CD4-positive, alpha-beta T cell treated with Interleukin-10 for 1 hour (primary cell): Measurements from ENCODE around the gene PFKM.
"Not testable (repeated sequence)": the region's sequence is repeated elsewhere in the genome, so short reads cannot be mapped to it uniquely, and the experiment has no call there.

Source experiments
- DNase-seq: peaks from one replicate; pipeline ENCODE4 v3.0.0-alpha.2; 2020

PFKM gene

DNA sequence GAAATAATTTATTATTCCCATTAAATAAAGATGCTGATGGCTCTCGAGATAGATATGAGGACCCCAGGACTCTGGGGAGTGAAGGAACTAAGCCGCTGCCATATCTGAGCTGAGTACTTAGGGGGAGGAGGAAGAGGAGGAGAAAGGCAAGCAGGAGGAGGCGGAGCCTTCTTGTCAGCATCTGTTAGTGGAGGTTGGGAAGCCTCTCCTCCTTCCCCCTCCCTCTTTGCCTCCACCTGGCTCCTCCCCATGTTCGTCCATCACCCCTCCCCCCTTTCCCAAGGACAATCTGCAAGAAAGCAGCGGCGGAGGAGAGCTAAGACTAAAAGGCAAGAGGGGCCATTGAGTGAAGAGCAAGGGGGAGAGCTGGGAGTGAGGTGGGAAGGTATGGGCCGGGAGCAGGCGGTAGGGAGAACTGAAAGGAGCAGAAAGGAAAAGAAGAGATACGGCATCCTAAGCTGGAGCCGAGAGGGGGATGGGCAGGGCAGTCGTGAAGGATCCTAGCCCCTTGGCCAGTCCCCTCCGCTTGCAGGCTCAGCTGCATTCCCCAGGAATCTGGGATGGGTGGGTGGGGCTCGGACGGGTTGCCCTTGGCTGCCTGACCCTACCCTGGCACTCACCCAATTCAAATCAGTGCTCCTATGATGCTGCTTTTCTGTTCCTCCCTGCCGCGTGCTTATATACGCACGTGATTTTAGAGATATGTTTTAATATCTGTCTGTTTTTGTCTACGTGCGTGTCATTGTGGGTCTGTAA is at the start of gene PFKM:
Gene PFKM (plus strand): TSS at position 287 of the 756 bp plus-strand sequence. CDS start 3,411 bp downstream, outside the sequence.
- DNase-seq, result peak; percentile 77

DNA sequence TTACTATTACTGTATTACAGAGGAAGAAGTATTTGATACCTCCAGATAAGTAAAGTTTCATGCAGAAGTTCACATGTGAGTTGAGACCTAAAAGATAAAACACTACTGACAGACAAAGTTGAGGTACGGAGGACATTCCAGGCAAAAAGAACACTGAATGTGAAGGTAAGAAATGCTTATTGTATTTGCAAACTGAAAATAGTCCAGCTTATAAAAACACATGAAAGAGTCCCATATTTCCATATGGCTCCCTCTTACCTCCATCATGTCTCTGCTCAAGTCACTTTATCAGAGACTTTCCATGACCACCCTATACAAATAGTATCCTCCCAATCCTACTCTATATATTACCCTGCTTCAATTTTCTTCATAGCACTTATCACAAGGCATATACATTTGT is 49.1 kb upstream of the PFKM start:
- DNase-seq, result no peak

DNA sequence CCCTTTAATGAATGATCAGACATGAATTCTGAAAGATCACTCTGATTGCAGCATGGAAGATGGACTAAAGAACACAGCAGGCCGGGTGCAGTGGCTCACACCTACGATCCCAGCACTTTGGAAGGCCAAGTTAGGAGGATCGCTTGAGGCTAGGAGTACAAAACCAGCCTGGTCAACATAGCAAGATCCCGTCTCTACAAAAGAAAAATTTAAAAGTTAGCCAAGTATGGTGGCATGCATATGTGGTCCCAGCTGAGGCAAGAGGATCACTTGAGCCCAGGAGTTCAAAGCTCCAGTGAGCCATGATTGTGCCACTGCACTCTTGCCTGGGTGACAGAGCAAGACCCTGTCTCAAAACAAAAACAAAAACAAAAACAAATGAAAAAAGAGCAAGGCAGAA is 48.4 kb upstream of the PFKM start:
- no peak for DNase-seq

DNA sequence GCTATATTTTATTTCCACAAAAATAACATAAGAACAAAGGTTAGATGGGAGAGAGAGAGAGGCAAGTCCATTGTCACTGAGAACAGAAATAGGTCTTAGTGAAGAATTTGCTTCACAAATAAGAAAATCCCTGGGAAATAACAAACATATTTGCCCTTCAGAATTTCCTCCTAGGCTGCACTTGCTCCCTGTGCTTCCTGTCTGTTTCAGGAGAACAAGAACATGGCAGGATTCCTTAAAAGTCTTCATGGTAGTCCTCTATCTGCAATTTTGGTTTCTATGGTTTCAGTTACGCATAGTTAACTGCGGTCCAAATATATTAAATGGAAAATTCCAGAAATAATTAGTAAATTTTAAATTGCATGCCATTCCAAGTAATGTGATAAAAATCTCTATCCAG is 47.4 kb upstream of the PFKM start:
- DNase-seq, result no peak

DNA sequence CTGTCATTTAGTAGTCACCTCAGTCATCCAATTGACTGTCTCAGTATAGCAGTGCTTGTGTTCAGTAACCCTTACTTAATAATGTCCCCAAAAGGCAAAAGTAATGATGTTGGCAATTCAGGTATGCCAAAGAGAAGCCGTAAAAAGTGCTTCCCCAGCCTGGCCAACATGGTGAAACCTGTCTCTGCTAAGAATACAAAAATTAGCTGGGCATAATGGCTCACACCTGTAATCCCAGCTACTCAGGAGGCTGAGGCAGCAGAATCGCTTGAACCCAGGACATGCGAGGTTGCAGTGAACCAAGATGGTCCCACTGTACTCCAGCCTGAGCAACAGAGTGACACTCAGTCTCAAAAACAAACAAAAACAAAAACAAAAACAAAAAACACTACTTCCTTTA is 46.9 kb upstream of the PFKM start:
- DNase-seq, result no peak

DNA sequence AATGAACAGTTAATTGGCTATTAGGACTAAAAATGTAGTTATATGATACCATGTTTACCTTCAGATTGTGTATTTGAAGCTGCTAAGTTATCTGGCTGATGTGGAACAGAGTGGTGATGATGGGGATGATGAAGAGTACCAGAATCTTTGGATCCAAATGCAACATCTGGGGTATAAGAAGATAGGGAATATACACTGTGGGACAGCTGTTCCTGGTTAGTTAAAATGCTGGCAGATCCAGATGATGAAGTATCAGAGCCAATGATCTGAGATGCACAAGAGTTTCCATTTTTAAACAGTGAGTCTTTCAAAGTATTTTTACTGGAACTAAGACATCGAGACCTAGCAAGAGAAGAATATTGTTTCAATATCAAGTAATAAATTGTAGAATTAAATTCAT is 44.9 kb upstream of the PFKM start:
- DNase-seq, result no peak

DNA sequence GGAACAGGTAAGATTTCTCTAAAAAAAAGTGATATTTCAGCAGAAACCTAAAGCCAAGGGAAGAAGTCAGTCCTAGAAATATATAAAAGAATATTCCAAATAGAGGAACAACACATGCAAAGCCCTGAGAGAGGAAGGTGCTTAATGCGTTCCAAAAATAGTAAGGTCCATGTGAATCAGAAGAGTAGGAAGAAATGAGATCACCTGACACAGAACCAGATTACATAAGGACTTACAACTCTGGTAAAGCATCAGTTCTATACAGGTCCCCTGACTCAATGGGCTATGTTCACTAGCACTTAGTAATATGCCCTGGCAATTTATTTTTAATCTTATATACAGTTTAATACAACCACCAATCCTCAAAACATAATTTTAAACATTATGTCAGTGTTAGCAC is 43.3 kb upstream of the PFKM start:
- no peak for DNase-seq

DNA sequence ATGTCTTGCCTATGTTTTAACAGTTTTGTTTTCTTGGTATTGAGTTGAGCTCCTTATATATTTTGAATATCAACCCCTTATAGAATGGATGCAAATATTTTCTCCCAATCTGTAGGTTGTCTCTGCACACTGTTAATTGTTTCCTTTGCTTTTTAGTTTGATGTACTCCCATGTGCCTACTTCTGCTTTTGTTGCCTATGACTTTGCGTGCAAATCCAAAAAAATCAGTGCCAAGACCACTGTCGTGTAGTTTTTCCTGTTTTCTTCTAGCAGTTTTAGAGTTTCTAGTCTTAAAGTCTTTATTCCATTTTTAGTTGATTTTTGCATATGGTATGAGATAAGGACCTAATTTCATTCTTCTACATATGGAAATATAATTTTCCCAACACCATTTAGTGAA is 42.1 kb upstream of the PFKM start:
- no peak for DNase-seq

DNA sequence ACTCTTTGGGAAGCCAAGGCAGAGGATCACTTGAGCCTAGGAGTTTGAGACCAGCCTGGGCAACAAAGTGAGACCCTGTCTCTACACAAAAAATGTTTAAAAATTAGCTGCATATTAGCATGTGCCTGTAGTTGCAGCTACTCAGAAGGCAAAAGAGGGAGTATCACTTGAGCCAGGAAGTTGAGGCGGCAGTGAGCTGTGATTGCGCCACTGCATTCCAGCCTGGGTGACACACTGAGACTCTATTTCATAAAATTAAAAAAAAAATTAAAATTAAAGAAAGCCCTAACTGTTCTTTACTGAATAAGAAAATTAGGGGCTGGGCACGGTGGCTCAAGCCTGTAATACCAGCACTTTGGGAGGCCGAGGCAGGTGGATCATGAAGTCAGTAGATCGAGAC is 40.3 kb upstream of the PFKM start:
- DNase-seq, result no peak

DNA sequence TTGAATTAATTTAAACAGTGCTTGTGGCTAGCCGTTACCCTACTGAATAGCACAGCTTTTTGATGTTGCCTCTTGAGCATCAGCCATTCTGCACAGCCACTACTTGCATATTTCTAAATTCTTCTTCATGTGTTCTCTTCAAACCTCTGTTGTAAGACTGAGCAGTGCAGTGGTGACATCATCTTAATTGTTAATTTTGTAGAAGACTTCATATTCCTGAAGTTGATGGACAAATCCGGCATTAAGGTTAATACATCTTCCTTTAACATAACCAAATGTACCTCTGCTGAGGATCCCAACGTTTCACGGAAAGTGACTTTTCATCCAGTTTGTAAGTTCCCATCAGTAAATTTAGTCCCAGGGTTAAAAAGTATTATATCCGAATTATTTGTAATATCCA is 38.9 kb upstream of the PFKM start:
- no peak for DNase-seq

DNA sequence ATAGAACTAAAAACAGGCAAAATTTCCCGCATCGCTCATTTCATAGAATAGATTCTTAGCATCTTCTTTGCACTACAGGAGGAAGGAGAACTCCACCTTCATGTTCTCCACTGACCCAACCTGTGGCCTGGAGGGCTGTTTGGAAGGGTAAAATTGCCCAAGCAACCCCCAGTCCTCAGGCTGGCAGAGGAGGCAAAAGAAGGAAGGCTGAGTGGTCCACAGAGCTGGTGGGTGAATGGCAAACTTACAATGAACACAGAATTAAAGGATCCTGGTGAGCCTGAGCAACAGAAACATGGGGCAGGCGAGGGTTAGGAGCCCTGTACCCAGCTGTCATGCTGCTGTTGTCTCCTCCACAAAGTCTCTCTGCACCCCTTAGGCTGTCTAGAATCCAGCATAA is 38.3 kb upstream of the PFKM start:
- DNase-seq, result no peak

DNA sequence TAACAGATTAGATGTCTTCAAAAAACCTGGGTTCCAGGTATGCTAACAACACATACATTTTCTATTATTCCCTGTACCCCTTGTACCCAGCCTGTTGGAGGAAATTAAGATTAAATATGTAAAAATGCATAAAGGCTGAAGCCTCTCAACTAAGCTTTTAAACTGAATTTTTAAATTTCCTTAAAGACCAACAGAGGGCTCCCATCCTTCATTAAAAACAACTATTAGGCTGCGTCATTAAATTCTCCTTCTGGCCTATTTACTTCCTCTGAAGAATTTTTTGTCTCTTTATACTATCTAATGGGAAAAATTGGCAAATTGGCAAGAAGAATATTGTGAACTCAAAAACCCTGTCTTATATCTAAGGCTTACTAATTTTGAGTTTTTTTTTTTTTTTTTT is 35.1 kb upstream of the PFKM start:
- DNase-seq, result peak; percentile 10

DNA sequence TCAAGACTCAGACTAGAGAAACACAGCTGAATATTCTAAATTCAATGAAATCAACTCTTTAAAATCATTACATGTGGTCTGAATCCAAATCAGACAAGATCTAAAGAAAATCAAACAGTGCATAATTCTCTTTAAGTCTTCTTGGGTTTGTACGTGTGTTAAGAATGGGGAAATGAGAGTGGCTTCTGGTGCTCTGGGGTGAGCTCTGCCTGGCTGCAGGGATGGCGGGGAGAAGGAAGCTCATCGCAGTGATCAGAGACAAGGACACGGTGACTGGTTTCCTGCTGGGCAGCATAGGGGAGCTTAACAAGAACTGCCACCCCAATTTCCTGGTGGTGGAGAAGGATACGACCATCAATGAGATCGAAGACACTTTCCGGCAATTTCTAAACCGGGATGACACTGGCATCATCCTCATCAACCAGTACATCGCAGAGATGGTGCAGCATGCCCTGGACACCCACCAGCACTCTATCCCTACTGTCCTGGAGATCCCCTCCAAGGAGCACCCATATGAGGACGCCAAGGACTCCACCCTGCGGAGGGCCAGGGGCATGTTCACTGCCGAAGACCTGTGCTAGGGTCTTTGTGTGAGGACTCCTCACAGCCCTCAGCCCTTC is 34.2 kb upstream of the PFKM start:
- no peak for DNase-seq

DNA sequence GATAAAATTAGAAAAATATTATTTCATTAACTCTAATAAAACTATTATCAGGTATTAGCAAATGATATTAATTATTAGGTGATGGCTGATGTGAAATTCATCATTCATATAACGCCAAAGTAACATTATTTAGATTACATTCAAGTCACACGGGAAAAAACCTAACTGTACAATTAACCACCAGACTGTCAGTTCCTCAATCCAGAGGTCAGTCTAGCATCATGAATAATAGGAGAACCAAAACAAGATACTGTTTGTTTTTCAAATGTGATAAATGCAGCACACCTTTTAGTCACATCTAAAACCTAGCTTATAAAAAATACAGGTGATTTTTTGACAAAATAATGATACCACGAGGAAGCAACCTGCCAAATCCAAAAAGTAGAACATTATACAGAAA is 32.8 kb upstream of the PFKM start:
- DNase-seq, result no peak

DNA sequence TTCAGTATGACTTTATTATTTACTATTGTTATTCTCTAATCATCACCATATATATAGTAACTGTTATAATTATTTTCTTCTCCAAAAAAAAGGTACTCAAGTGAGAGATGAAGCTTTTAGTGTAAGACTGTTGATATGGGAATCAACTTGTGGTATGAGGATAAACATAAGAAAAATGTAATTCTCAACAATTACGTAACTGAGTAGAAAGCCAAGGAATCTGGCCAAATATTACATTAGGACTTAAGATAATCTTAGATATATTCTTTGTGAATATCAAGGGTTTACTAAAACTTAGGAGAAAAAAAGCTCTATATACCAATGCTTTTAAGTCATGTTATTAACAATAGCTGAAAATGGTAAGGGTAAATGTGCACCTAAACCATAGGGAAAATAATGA is 26.6 kb upstream of the PFKM start:
- DNase-seq, result no peak

DNA sequence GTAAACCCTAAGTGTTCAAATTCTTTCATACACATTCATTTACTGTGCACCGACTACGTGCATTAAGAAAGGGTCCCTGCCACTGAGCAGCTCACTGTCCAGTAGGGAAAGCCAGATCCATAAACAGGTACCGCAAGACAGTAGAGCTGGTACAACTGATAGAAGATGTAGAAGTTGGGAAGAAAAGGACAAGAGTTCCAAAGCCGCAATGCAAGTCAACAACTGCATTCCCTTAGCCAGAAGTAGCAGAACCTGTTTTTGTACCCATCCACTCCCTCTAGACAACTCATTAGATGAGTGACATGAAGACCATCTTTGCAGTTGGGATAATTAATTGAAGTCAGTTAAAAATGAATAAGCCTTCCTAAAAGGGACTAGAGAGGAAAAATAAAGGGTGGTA is 14.6 kb upstream of the PFKM start:
- DNase-seq, result no peak

DNA sequence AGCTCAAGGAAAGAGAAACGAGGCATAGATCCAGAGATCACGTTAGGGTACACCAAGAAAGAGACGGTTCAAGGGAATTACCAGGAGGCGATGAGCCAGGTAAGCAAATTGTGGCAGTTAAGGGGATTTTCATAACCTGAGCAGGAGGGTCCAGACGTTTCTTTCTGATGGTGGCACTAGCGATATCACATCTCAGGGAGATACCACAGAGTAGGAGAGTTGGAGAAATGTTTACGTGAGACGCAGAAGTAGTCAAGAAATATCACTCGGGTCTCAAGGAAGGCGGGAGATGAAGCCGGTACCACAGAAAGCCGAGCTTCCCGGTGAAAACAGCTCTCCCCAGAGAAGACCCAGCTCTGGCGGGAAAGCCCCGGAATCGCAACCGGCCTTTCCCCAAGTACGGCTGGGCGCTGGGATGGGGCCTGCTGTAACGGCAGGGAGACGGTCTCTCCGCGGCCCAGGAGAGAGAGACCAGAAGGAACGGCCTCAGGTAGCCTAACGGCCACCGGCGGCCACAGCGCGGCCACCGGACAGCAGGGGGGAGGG is 13.8 kb upstream of the PFKM start:
- peak; percentile 70 for DNase-seq

DNA sequence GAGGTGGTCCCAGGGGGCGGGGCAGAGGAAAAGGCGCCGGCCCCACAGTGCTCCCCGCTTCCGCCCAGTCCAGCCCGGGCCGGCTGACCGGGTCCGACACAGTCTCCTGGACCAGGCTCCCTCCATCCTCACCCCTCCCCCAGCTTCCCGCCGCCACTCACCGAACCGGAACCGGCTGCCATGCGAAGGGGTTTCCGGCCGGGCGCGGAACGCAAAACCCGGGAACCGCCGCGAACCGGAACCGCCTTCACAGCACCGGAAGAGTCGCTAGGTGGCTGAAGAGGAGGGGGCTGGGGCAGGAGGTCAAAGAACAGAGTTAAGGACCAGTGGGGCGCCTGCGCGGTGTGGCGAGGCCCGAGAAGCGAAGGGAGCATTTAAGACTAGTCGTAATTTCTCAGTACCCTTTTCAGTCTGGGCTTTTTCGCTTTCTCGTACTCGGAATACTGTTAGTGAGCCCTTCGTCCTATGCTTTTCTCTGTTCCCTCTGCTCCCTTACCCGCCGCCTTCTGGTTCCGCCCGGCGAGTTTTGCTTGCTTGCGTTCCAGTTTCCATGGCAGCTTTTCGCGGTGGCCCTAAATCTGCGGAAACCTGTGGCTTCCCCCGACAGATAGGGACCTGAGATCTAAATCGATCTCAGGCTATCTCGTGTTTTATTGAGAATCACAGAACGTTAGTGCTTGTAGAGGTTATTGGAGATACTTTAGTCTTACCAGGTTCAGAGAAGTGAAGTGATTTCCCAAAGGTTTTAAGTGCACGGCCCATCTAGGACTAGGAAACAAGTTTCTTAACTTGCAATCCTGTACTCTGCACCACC is 13.1 kb upstream of the PFKM start, which contains the start of gene SENP1:
Gene SENP1 (minus strand): TSS at position 213 of the 814 bp plus-strand sequence. CDS start 4,607 bp downstream, outside the sequence.
- DNase-seq, result peak; percentile 93

DNA sequence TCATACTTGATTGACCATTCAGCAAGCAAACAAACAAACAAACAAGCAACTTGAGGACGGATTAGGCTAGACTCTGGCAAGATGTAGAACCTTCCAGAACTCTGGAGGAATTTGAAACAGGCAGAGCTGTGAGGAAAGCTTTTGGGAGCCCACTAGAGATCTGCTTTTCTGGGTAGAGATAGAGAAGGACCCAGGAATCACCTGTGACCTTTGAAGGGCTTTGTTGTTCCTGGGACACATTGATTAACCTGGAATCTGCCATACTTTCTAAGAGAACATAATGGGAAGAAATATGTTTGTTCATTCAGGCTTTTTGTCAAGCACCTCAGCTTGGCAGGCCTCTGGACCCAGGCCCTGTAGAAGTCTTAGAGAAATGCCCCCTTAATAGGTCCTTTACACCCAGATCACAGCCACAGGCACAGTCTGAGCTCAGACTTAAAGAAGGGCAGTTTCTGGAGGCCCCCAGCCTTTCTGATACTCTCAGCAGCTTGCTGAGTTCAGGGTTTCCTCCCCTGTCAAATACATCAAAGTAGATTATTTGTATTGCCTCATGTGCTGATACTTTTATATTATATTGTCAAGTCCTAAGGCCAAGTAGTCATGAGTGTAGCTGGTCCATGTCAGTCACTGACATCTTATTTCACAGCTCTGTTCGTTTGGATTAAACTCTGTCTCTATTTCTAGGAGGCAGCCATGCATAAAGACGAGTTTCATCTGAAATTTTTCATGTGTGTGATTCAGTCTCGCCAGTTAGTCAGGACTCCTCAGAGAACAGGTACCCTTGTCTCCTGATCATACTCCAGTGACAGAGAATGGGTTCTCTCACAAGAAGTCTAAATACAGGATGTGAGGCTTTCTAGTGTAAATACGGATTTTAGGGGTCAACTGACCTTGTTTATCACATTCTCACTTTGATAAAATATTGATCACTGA is 12.2 kb upstream of the PFKM start:
- DNase-seq, result peak; percentile 3

DNA sequence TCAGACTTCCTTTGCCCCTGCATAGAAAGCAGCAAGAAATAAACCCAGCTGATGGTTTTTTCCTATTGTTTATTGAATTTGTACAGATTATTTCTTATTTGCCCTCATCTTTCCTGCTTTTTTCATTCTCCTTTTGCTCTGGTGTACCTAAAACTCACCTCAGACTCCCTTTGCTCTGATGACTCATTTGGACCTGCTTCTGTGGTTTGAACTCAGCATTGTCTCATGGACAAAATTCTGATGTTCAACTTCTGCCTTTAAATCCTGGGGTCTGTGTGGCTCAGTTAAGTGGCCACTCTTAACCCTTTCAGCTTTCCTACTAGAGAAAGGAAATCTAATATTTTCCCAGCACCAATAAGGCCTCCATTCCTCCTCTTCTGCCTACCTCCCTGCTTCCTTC is 9.7 kb upstream of the PFKM start:
- DNase-seq, result no peak

DNA sequence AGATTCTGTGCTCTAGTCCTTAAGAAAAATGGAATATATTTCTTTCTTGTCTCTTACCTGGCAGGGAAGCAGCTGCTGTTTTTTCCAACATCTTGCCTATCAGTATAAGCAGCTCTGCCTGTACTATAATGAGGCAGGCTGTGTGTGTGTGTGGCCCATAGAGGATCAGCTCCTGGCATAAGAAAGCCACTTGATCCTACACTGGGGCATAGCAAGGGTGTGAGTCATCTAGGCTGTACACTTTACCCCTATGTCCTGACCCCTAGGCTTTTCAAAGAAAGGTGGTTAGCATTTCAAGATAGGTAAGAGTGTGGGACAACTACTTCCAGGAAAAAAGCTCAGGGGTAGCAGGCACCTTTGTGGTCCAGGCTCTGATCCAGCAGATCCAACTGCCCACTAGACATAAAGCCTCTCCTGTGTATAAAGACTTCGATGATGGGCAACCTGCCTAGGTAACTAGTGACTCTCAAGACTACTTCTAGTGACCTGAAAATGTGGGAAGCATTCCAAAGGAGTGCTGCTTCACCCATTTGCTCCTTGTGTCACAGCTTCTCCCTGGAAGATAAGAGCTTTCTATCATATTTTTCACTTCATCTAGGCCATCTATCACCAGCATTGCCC is 8.4 kb upstream of the PFKM start:
- DNase-seq, result no peak

DNA sequence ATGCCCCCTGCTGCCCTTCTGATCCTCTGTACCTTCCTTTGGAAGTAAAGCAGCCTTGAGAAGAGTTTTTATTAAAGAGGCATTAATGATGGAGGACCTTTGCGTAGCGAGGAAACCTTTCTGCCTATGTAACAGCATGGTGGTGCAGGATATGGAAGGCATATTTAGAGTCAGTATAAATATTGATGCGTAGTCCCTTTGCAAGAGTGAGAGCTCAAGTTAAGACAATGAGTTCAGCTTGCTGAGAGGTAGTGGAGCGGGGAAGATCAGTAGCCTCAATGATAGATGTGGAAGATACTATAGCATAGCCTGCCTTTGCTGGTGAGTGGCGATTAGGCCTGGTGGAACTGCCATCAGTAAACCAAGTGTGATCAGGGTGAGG is 7.9 kb upstream of the PFKM start:
- not testable (repeated sequence) for DNase-seq
